LNCAP (cell line): ENCODE measurements around the gene CDC42BPA.

Experiments used
- TF ChIP-seq, protein P1 (sequence below): fragments of 450-650 bp; IDR thresholded peaks from 2 replicates; pipeline ENCODE4 v1.5.1; 2017; ENCODE audit warnings: mild to moderate bottlenecking

The CDC42BPA gene

DNA sequence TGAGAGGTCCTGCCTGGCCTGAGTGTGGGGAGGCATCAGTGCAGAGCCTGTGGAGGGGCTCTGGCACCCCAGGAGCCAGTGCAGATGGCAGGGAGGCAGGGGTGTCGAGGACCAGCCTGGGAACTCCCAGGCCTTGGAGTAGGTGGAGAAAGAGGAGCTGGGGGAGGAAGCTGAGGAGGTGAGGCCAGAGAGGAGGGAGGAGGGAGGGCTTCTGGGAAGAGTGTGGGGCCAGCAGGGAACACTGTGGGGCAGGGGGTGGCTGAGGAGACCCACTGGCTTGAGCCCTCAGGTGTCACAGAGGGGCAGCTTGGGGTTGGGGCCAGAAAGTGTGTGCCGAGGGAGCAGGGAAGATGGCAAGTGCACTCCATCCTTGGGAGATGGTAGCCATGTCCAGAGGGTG, 374.4 kb downstream of the CDC42BPA start:
- TF ChIP-seq, protein P1, sequence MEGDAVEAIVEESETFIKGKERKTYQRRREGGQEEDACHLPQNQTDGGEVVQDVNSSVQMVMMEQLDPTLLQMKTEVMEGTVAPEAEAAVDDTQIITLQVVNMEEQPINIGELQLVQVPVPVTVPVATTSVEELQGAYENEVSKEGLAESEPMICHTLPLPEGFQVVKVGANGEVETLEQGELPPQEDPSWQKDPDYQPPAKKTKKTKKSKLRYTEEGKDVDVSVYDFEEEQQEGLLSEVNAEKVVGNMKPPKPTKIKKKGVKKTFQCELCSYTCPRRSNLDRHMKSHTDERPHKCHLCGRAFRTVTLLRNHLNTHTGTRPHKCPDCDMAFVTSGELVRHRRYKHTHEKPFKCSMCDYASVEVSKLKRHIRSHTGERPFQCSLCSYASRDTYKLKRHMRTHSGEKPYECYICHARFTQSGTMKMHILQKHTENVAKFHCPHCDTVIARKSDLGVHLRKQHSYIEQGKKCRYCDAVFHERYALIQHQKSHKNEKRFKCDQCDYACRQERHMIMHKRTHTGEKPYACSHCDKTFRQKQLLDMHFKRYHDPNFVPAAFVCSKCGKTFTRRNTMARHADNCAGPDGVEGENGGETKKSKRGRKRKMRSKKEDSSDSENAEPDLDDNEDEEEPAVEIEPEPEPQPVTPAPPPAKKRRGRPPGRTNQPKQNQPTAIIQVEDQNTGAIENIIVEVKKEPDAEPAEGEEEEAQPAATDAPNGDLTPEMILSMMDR: no peak

DNA sequence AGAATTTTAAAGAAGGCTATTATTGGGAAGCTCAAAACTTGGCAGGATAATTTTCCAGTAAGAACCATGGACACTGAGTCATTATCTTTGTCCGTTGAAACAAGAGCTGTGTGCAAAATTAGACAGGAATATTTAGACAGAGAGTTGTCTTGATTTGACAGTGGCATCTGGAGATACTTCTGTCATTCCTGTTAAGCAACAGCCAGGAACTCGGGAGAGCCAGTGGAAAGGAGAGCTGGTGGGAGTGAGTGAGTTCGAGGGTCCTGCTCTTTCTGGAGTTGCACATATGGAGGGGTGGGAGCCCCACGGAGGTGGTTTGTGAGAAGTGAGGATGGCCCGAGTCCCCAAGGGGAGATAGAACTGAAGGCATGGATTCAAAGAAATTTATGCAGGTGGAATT, 375.1 kb downstream of the CDC42BPA start:
- TF ChIP-seq, protein P1: no peak

DNA sequence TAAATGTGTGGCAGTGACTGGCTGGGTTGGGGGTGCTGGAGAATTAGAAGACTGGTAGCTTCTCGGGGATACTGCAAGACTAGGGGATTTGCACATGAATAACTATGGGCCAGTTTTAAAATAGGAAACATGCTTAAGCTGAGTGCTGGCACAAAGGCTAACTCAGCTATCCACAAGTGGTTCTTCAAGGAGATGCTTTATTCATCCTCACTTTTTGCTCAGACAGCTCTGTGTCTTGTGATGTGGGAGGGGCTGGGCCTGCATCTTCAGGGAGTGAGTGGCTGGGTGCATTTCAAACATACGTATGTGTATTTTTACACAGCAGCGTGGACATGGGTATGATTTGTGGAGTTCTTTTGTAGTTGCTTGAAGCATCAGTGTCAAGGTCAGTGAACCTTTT, 375.9 kb downstream of the CDC42BPA start:
- TF ChIP-seq, protein P1: no peak

DNA sequence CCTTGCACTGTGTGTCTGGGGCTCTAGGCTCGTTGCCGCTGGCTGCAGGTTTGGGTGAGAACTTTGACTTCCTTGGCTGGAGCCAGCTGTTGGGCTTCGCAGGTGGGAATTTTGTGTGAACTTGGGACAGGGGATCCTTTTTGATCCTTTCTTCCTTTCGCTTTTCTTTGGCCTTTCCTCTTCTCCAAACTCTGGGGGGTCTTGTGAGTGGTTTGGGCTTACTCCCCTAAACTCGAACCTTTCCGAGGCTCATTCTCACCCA, 377.6 kb downstream of the CDC42BPA start:
- TF ChIP-seq, protein P1: no peak

DNA sequence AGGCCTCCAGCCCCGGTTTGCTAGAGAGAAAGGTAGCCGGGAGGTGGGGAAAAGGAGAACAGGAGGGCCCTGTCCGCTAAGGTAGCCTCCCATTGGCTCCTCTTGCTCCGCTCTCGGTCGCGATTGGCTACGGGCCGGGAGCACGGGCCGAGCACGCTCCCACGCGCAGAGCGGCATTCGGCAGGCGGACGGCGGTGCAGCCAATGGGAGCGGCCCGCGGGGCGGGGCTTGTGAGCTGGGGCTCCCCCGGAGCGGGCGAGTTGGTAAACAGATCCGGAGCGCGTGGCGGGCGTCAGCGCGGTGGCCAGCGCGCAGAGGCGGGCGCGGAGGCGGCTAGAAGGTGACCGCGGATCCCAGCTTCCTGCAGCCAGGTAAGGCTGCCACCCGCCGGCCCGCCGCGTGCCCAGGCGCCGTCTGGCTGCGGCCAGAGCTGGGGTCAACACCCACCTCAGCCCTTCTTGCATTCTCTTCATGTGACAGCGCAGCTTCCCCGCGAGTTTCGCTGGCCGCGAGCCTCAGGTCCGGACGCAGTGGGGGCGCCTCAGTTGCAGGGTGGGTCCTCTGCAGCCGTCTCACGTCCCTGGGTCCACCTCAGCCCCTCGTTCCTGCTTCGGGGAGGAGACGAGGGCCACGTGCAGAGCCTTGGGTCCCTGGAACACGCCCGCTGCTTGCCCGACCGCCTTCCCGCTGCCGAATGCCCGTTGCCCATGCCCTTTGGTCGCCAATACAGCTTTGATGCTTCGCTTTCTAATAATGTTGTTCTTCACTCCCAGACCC, 378.1 kb downstream of the CDC42BPA start, which contains the start of gene COQ8A:
Gene COQ8A (plus strand): TSS at position 266 of the 777 bp plus-strand sequence. CDS start 21,092 bp downstream, outside the sequence.
- TF ChIP-seq, protein P1: no peak
